Body of pancreas (tissue), 4 donors: ENCODE measurements around the gene LCE2B.
"Not testable (repeated sequence)": the region's sequence is repeated elsewhere in the genome, so short reads cannot be mapped to it uniquely, and the experiment has no call there.

Experiments used
- POLR2A ChIP-seq, 3 donors: fragments of 450-650 bp; IDR thresholded peaks; one replicate each; pipeline ENCODE4 v1.6.1; 2016; ENCODE audit warnings: antibody characterized with exemption in 3 of 3, mild to moderate bottlenecking in 2 of 3
- TF ChIP-seq, protein P1 (sequence below), 7 experiments: fragments of 450-650 bp in 4 of 7; fragments of 200-600 bp in 3 of 7; sonication (generic) in 3 of 7; IDR thresholded peaks; one replicate each; pipeline ENCODE4 v1.5.1; 2016 to 2019; ENCODE audit warnings: antibody characterized with exemption in 7 of 7

DNA sequence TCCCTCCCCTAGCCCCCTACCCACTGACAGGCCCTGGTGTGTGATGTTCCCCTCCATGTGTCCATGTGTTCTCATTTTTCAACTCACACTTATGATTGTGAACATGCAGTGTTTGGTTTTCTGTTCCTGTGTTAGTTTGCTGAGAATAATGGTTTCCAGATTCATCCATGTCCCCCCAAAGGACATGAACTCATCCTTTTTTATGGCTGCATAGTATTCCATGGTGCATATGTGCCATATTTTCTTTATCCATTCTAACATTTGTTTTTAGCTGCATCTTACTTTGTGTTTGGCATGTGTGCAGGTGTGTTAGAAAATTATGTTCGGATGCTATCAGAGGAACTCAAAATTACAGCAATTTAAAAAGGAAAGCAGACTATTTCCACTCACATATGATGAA is 19.8 kb upstream of the LCE2B start:
- TF ChIP-seq, protein P1, sequence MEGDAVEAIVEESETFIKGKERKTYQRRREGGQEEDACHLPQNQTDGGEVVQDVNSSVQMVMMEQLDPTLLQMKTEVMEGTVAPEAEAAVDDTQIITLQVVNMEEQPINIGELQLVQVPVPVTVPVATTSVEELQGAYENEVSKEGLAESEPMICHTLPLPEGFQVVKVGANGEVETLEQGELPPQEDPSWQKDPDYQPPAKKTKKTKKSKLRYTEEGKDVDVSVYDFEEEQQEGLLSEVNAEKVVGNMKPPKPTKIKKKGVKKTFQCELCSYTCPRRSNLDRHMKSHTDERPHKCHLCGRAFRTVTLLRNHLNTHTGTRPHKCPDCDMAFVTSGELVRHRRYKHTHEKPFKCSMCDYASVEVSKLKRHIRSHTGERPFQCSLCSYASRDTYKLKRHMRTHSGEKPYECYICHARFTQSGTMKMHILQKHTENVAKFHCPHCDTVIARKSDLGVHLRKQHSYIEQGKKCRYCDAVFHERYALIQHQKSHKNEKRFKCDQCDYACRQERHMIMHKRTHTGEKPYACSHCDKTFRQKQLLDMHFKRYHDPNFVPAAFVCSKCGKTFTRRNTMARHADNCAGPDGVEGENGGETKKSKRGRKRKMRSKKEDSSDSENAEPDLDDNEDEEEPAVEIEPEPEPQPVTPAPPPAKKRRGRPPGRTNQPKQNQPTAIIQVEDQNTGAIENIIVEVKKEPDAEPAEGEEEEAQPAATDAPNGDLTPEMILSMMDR (IDR thresholded peaks at IDR 0.05): not testable (repeated sequence)
- TF ChIP-seq POLR2A (IDR thresholded peaks at IDR 0.05): not testable (repeated sequence)
